ENCODE measurements around the gene SLIT3.

- TF ChIP-seq, protein P1, sequence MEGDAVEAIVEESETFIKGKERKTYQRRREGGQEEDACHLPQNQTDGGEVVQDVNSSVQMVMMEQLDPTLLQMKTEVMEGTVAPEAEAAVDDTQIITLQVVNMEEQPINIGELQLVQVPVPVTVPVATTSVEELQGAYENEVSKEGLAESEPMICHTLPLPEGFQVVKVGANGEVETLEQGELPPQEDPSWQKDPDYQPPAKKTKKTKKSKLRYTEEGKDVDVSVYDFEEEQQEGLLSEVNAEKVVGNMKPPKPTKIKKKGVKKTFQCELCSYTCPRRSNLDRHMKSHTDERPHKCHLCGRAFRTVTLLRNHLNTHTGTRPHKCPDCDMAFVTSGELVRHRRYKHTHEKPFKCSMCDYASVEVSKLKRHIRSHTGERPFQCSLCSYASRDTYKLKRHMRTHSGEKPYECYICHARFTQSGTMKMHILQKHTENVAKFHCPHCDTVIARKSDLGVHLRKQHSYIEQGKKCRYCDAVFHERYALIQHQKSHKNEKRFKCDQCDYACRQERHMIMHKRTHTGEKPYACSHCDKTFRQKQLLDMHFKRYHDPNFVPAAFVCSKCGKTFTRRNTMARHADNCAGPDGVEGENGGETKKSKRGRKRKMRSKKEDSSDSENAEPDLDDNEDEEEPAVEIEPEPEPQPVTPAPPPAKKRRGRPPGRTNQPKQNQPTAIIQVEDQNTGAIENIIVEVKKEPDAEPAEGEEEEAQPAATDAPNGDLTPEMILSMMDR (IDR thresholded peaks at IDR 0.05 in 4 of 5, conservative IDR thresholded peaks at IDR 0.05 in 1 of 5) = no peak
- TF ChIP-seq POLR2A (IDR thresholded peaks at IDR 0.05) = no peak
These were observed 58.1 kb downstream of the SLIT3 start for GRCh38 chr5:169242849-169243186.

Data from gastrocnemius medialis (tissue), 4 donors.